GM18861 (cell line): ENCODE measurements around the gene MCM7.

Source experiments
- ATAC-seq: cut with Tn5 transposase; IDR thresholded peaks from one replicate; pipeline ENCODE4 v1.9.1; 2021; ENCODE audit not compliant: unreplicated experiment

Gene MCM7

DNA sequence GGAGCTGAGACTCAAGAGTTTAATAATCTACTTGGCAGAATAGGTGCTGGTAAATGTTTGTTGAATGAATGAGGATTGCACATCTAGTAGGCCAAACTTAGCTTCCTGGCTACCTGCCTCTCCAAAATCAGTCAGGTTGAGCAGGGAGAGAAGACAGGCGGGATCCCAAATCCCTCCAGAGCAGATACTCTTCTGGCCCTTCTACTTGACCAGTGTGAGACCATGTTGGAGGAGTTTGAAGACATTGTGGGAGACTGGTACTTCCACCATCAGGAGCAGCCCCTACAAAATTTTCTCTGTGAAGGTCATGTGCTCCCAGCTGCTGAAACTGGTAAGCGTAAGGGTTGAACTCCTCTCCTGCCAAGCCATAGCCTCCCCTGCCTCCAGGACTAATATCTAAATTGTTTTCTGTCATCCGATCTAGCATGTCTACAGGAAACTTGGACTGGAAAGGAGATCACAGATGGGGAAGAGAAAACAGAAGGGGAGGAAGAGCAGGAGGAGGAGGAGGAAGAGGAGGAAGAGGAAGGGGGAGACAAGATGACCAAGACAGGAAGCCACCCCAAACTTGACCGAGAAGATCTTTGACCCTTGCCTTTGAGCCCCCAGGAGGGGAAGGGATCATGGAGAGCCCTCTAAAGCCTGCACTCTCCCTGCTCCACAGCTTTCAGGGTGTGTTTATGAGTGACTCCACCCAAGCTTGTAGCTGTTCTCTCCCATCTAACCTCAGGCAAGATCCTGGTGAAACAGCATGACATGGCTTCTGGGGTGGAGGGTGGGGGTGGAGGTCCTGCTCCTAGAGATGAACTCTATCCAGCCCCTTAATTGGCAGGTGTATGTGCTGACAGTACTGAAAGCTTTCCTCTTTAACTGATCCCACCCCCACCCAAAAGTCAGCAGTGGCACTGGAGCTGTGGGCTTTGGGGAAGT, 23.4 kb upstream of the MCM7 start:
- ATAC-seq, result no peak

- no peak for ATAC-seq
These were observed 21.4 kb upstream of the MCM7 start for GRCh38 chr7:100122568-100122967.

DNA sequence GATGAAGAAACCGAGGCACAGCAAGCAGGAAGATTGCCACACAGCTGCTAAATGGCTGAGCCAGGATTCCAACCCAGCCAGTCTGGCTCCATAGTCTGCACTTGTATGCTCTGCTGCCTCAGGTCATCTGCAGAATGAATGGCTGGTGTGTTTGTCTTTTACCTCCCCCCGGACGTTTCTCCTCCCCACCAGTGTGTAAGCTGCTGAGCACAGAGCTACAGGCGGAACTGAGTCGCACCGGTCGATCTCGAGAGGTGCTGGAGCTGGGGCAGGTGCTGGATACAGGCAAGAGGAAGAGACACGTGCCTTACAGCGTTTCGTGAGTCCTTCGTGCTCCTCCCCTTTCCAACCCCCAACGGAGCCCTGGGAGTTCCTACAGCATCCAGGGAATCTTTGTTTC, 20.9 kb upstream of the MCM7 start:
- ATAC-seq, result no peak

DNA sequence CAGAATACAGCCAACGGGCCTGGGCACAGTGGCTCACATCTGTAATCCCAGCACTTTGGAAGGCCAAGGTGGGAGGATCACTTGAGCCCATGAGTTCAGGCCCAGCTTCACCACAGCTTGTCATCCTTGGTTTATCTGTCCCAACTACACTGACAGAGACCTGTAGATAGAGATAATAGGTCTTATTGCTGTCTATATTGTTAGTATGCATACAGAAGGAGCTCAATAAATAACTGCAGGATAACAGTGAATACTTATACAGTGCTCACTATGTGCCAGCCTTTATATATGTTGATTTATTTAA, 19.5 kb upstream of the MCM7 start:
- no peak for ATAC-seq

DNA sequence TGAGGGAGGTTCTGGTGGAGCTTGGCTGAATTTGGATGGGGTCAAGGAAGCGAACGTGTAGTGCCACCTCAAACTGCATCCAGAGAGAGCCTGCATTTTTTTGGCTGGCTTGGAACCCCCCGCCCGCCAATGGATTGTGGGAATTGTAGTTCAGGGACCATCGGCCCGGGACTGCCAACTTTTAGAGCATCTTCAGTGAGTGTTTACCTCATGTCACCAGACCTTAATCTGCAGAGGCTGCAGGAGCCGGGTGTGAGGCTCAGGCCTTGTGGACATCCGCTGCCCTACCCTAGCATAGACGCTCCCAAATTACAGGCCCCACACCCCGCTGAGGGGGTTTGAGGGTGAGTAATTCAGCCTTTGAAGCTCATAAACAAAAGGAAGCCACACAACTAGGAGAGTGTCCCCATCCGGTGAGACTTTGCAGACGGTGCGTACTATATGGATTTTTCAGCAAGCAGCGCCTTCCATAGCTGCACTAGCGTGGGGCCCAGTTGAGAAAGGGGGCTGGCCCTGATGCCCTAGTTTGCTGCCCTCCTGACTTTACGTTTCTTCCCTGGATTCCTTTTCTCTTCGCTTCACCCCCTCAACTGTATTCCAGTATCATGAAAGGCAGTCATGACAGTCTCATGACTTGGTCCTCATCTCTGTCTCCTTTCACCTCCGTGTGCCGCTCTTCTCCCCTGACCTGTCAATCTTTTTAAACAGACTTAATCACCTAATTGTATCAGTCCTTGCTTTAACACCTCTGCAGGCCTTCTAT, 19.0 kb upstream of the MCM7 start:
- ATAC-seq, result peak; percentile 35

DNA sequence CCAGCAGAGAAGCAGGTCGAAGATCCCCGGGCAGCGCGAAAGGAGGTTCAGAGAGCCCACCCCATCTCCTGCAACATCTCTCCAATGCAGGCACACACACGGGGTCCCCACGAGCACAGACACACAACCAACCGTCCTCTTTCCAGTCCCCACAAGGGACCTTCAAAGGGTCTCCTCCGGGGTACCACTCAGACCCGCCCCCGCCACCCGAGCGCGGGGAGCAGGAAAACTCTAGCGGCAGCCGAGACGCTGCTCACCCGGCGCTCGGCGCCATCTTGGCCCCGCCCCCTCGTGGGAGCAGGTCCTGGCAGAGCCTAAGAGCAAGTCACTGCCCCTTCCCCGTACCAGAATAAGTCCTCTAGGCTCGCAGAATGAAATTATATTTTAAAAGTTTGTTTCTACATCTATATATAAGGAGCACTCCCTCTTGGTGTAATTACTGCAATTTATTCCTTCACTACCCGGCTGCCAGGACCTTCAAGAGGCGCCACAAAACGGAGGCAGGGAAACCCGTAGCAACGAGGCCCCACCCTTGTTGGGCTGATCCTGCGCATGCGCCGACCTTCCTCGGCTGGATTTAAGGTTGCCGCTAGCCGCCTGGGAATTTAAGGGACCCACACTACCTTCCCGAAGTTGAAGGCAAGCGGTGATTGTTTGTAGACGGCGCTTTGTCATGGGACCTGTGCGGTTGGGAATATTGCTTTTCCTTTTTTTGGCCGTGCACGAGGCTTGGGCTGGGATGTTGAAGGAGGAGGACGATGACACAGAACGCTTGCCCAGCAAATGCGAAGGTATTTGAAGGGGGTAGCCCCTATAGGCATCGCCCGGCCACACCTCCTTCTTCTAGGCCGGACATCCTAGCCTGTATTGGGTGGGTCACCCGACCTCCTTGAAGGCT, 18.1 kb upstream of the MCM7 start, which contains the start of the genes CNPY4 and TAF6:
CNPY4 (plus strand) TSS at position 563 of the 898 bp plus-strand sequence; CDS start at position 674, 111 bp downstream.
TAF6 (minus strand) TSS at position 287 of the 898 bp plus-strand sequence. CDS start 5,149 bp downstream, outside the sequence.
- ATAC-seq, result peak; percentile 58

- ATAC-seq, result no peak
These were observed 17.3 kb upstream of the MCM7 start for GRCh38 chr7:100118388-100119071.

DNA sequence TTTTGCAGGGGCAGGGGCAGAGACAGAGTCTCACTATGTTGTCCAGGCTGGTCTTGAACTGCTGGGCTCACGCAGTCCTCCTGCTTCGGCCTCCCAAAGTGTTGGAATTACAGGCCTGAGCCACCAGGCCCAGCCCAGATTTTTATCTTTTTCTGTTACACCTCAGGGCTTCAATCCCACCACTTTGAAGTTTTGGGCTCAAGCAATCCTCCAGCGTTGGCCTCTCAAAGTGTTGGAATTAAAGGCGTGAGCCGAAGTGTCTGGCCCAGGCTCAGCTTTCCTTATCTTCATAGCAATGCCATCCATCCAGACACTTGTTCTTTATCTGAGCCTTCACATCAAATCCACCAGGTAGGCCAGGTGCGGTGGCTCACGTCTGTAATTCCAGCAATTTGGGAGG, 13.8 kb upstream of the MCM7 start:
- ATAC-seq, result no peak

DNA sequence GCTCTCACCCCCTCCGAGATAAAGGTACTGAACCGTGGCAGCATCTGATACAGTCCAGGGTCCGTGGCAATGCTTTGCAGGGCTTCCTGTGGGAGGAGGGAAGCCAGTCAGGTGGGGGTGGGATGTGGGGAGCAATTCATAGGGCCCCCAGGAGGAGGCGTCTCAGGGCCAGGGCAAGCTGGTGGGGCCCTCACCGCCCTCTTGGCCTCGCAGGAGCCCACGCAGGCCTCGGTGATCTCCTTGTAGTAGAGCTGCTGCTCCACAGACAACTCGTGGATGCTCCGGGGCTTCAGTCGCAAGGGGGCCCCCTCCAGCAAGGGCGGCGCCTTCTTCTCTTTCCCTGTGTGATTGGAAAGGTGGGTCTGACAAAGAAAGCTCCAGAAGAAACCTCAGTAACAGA, 10.7 kb upstream of the MCM7 start:
- no peak for ATAC-seq

DNA sequence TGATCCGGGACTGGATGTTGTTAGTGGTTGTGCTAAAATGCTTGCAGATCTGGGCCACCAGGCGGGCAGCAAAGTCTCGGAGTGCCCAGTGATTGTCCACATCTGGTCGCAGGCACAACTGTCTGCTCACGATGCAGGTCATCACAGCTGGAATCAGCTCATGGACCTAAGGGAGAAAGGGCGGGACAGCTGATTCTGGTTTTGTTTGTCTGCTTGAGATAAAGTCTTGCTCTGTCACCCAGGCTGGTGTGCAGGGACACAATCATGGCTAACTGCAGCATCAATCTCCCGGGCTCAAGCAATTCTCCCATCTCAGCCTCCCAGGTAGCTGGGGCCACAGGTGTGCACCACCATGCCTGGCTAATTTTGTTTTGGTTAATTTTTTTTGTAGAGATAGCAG, 10.0 kb upstream of the MCM7 start:
- no peak for ATAC-seq

GRCh38 chr7:100109521-100110163, 8.4 kb upstream of the MCM7 start:
- no peak for ATAC-seq

- no peak for ATAC-seq
These were observed 6.7 kb upstream of the MCM7 start for GRCh38 chr7:100107890-100108289.

GRCh38 chr7:100107125-100107737, 6.0 kb upstream of the MCM7 start:
- ATAC-seq, result no peak

- no peak for ATAC-seq
These were observed 5.4 kb upstream of the MCM7 start for GRCh38 chr7:100106633-100107032.

DNA sequence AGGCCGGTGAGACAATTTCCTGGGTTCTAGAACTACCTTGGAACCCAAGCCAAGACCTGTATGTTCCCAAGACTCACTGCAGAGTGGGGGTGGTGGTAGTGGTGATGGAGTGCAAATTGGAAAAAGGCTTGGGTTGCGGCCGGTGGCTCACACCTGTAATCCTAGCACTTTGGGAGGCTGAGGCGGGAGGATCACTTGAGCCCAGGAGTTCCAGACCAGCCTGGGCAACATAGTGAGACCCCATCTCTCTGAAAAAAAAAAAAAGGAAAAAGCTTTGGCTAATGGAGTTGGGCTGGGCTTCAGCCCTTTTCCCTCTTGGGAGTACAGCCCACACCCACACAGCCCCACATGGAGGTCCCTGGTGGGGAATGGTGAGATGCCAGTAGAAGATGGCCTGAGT, 4.3 kb upstream of the MCM7 start:
- ATAC-seq, result no peak

DNA sequence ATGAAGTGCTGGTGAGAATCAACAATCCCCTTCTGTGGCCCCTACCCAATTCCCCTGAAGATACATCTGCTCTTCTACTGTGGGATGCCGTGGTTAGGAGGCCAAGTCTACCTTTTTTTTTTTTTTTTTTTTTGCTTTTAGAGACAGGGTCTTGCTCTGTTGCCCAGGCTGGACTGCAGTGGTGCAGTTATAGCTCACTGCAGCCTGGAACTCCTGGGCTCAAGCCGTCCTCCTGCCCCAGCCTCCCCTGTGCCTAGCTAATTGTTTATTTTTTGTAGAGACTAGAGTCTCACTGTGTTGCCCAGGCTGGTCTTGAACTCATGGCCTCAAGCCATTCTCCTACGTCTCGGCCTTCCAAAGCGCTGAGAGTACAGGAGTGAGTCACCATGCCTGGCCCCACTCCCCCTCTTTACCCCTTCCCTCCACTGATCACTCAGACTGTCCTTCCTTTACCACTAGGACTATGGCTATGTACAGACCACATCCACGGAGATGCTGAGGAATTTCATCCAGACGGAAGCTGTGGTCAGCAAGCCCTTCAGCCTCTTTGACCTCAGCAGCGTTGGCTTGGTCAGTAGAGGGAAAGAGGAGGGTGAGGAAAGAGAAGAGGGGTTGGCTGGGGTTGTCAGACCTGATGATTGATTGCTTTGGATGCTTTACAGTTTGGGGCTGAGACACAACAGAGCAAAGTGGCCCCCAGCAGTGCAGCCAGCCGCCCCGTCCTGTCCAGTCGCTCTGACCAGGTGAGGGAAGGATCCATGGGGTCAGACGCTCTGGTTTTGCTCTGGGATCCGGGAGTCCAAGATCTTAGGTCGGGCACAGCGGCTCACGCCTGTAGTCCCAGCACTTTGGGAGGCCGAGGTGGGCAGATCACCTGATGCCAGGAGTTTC, 2.0 kb upstream of the MCM7 start:
- ATAC-seq, result no peak

DNA sequence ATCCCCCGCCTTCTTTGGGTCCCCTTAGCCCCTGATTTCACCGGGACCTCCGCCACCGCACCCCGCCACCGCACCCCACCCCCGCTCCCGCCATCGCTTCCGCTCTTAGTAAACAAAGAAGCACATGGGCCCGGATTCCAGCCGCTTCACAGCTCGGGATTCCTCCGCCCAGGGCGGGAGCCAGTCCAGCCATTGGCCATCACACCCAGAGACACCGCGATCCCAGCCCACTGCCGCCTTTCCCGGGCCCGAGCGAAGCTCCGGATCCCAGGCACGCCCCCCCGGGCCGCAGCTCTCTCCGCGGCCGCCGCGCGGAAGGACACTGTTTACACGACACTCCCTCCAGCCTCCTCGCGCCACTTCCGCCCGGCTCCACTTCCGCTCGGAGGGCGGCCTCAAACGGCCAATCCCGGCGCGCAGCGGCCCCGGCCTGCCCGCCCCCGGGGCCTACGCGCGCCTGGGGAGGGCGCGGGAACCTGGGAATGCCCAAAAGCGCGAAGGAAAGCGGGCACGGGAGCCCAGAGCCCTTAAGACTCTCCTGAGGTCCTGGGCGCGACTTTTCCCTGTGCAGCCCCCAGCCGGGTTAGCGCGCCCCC, 679 bp downstream of the MCM7 start:
- ATAC-seq, result peak; percentile 54

DNA sequence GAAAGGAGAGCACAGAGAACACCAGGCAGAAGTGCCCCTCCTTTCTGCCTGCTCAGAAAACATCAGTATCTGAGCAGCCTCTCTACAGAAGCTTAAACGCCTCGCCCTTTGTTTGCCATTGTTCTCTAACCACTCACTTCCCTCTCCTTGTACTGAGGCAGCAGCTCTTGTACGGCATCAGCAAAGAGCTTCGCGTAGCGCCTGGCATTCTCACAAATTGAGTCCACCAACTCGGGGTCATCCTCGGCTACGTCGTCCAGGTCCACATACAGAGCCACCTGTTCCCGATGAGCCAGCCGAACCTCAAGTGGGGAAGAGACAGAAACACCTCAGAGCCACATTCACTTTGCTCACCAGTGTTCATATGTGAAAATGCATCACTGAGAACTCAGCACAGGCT, 1.7 kb downstream of the MCM7 start:
- no peak for ATAC-seq
